HG03175 (cell line): Measurements from ENCODE around the gene SOX9.

Experiments
- ATAC-seq: cut with Tn5 transposase; IDR thresholded peaks from one replicate; pipeline ENCODE4 v1.9.1; 2021; ENCODE audit warnings: mild to moderate bottlenecking, moderate library complexity; ENCODE audit not compliant: unreplicated experiment

Gene SOX9

GRCh38 chr17:72158895-72159885 lies 38.4 kb downstream of the SOX9 start:
- no peak for ATAC-seq

- no peak for ATAC-seq
Measured at GRCh38 chr17:72162569-72162968, 41.7 kb downstream of the SOX9 start.

- no peak for ATAC-seq
Measured at GRCh38 chr17:72163474-72163873, 42.7 kb downstream of the SOX9 start.

- ATAC-seq: no peak
Measured at GRCh38 chr17:72164158-72164739, 43.4 kb downstream of the SOX9 start.

- ATAC-seq: no peak
Measured at GRCh38 chr17:72165192-72165866, 44.5 kb downstream of the SOX9 start.

GRCh38 chr17:72165867-72166439 lies 45.1 kb downstream of the SOX9 start:
- ATAC-seq: no peak

GRCh38 chr17:72167593-72167992 lies 46.8 kb downstream of the SOX9 start:
- ATAC-seq: no peak

- no peak for ATAC-seq
Measured at GRCh38 chr17:72169823-72170222, 49.0 kb downstream of the SOX9 start.

- ATAC-seq: no peak
Measured at GRCh38 chr17:72171703-72172667, 51.2 kb downstream of the SOX9 start.

- ATAC-seq: no peak
Measured at GRCh38 chr17:72173499-72174116, 52.8 kb downstream of the SOX9 start.

GRCh38 chr17:72175263-72175662 lies 54.4 kb downstream of the SOX9 start:
- no peak for ATAC-seq
